GM12878 (cell line): ENCODE measurements around the gene PDE3B. TPM values are rescaled to one million over a fixed set of nuclear protein-coding genes. Genes with fewer than 3 reads are reported as not detected.

Experiments used
- CBFB ChIP-seq: IDR thresholded peaks from 2 replicates; pipeline ENCODE4 v1.6.1; 2016; ENCODE audit warnings: antibody characterized with exemption, low read depth
- FOXM1 ChIP-seq: IDR thresholded peaks from 2 replicates; pipeline ENCODE4 v1.6.1; 2012; ENCODE audit warnings: low read depth, mild to moderate bottlenecking, inconsistent platforms, low read length, moderate library complexity
- MEF2A ChIP-seq: IDR thresholded peaks from 2 replicates; pipeline ENCODE4 v1.6.1; 2011; ENCODE audit warnings: low read depth, mild to moderate bottlenecking, low read length, moderate library complexity; ENCODE audit not compliant: insufficient read depth
- MEF2B ChIP-seq: fragments of 450-650 bp; IDR thresholded peaks from 2 replicates; pipeline ENCODE4 v1.6.1; 2018; ENCODE audit warnings: mild to moderate bottlenecking, moderate library complexity; ENCODE audit not compliant: partially characterized antibody, poor library complexity, severe bottlenecking
- NBN ChIP-seq: fragments of 450-650 bp; IDR thresholded peaks from 2 replicates; pipeline ENCODE4 v1.6.1; 2016
- PAX8 ChIP-seq: fragments of 450-650 bp; IDR thresholded peaks from 2 replicates; pipeline ENCODE4 v1.6.1; 2017; ENCODE audit warnings: mild to moderate bottlenecking, moderate library complexity
- RBBP5 ChIP-seq: fragments of 200-600 bp; sonication (generic); conservative IDR thresholded peaks from 2 replicates; pipeline ENCODE4 v1.6.1; 2016
- RUNX3 ChIP-seq: IDR thresholded peaks from 2 replicates; pipeline ENCODE4 v1.6.1; 2012; ENCODE audit warnings: low read length, inconsistent platforms
- SIX5 ChIP-seq: IDR thresholded peaks from 2 replicates; pipeline ENCODE4 v1.6.1; 2011; ENCODE audit warnings: mild to moderate bottlenecking, low read depth, low read length, moderate library complexity; ENCODE audit not compliant: severe bottlenecking
- STAT1 ChIP-seq: fragments of 450-650 bp; conservative IDR thresholded peaks from 2 replicates; pipeline ENCODE4 v1.6.1; 2014; ENCODE audit warnings: antibody characterized with exemption, mild to moderate bottlenecking
- ZNF207 ChIP-seq: fragments of 450-650 bp; IDR thresholded peaks from 2 replicates; pipeline ENCODE4 v1.6.1; 2014; ENCODE audit warnings: antibody characterized with exemption, mild to moderate bottlenecking, borderline replicate concordance
- ZNF687 ChIP-seq: fragments of 450-650 bp; IDR thresholded peaks from 2 replicates; pipeline ENCODE4 v1.6.1; 2017; ENCODE audit warnings: mild to moderate bottlenecking, moderate library complexity
- polyA plus RNA-seq, 11 experiments: library from polyadenylated mRNA; depleted of rRNA in 4 of 11; unstranded in 6 of 11; stranded (reverse) in 5 of 11; fragments of >200 nt; fragmentation: Nextera tagmentation in 4 of 11; fragmentation: Illumina TruSeq in 1 of 11; extraction: Ambion mirVana in 4 of 11; extraction: Trizol in 1 of 11; gene quantifications; 1 replicate in 1 of 11; 2 replicates in 10 of 11; pipeline versions ENCODE4 v1.2.1 to v1.2.3, GENCODE V29; 2011 to 2016; ENCODE audit warnings: inconsistent platforms in 2 of 11, missing spikeins in 2 of 11, low read depth in 1 of 11
- total RNA-seq, 4 experiments: library from RNA; depleted of rRNA in 3 of 4; stranded (reverse); fragments of >200 nt in 3 of 4; fragmentation: Illumina TruSeq in 1 of 4; extraction: Trizol in 1 of 4; gene quantifications; 2 replicates each; pipeline versions ENCODE4 v1.2.1 to v1.2.3, GENCODE V29; 2013 to 2021

The PDE3B gene
- total and polyA plus RNA-seq, 10 of the 15 experiments (the other 5 are each of a cell fraction or from before 2014, with no cell fraction given) = 0.04 to 3.1 (median 1.9) TPM

GRCh38 chr11:14622223-14622954 lies 21.2 kb upstream of the PDE3B start (continued):
- no peak for TF ChIP-seq ZNF687
- TF ChIP-seq PAX8 = no peak
- no peak for TF ChIP-seq SIX5
- no peak for TF ChIP-seq RUNX3
- no peak for TF ChIP-seq STAT1
- TF ChIP-seq CBFB = no peak
- no peak for TF ChIP-seq MEF2A
- TF ChIP-seq FOXM1 = no peak
- no peak for TF ChIP-seq NBN
- no peak for TF ChIP-seq ZNF207
- TF ChIP-seq MEF2B = no peak
- no peak for TF ChIP-seq RBBP5
